ENCODE data around the gene SLC4A5.

- TF ChIP-seq CTCF (IDR thresholded peaks at IDR 0.05) (no peak), POLR2A (IDR thresholded peaks at IDR 0.05) (no peak), POLR2AphosphoS5 (IDR thresholded peaks at IDR 0.05) (no peak)
Measured at GRCh38 chr2:74333896-74334586, 9.2 kb downstream of the SLC4A5 start.
